HK-2 (cell line): ENCODE results near the gene SFTPB.
A peak's percentile ranks its signal among the peaks of the same experiment; 100 is the strongest.
"Not testable (repeated sequence)": the region's sequence is repeated elsewhere in the genome, so short reads cannot be mapped to it uniquely, and the experiment has no call there.

Experiments
- DNase-seq: peaks from one replicate; pipeline ENCODE4 v3.0.0-alpha.2; 2018; ENCODE audit not compliant: unreplicated experiment

SFTPB gene

GRCh38 chr2:85668009-85668856 lies at the start of gene SFTPB:
Gene SFTPB, minus strand, starts transcription at chr2:85668199. Its CDS starts 16 bp downstream, at chr2:85668183.
- DNase-seq = no peak

- no peak for DNase-seq
These were observed 49.5 kb upstream of the SFTPB start for GRCh38 chr2:85717308-85718008.

DNA sequence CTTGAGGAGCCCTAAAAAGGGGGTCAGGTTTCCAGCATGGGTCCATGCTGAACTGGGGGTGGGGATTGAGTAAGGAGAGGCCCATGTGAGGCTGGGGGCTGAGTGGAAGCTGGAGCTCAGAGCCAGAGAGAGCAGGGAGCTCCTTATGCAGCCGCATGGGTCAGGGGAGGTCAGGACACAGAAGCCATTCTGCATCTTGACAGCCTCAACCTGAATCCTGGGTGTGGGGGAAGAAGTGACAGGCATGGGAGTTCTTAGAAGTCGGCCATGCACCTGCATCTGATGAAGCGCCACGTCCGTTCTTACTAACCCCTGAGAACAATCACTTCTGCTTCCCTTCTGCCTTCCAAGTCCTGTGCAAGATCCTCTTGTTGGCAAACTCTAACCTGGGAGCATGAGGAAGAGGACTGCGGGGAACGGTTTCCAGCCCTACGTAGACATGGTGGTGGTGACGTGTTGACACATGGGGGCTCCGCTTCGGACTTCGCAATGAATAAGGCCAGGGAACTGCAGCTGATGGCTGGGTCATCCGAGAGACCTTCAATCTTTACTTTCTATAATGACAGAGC lies 48.4 kb upstream of the SFTPB start:
- DNase-seq = no peak

GRCh38 chr2:85714841-85715240 lies 46.8 kb upstream of the SFTPB start:
- no peak for DNase-seq

- DNase-seq = not testable (repeated sequence)
These were observed 46.4 kb upstream of the SFTPB start for GRCh38 chr2:85714421-85714820.

DNA sequence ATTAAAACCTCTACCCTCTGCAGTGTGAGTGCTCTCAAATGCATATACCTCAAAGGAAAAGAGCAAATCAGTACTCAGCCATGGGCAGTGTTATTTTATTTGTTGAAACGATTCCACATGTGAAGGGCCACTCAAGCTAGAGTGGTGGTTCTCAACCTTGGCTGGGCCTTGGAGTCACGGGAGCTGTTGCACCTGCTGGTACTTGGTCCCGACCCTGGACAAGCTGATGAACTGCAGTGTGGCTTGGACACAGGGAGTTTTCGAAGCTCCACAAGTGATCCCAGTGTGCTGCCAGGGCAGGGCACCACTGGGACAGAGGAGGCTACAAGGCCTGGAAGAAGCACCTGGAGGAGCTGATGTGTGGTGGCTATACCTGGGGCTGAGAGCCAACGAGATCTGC lies 45.8 kb upstream of the SFTPB start:
- DNase-seq = no peak

DNA sequence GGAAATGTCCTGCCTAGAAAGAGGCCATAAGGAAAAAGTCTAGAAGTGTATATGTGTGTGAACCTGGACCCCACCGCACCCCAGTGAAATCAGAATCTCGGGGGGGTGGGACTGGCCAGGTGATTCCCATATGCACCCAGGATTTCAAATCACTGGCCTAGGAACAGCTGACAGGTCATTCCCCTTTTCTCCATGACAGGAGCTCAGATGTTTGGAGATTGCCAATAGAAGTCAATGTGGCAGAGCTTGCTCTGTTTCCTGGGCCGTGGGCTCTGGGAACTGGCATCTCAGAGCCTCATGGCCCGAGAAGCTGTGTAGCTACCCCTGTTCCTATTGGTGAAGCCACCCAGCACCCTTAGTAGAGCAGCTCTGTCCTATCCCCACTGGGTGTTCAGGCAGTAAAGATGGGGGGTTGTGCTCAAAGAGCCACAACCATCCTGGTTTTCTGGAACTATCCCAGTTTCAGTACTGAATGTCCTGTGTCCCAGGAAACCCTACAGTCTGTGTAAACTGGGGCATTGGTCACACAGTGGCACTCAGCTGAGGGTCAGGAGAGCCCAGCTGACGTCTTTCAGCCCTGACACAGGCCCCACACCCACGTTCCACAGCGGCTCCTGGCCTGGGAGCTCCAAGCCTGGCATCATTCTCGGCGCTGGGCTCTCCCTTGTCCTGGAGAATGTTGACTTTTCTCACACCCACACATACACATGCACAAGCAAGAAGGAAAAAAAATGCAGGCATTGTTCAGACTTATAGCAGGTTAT lies 45.0 kb upstream of the SFTPB start:
- DNase-seq = no peak

DNA sequence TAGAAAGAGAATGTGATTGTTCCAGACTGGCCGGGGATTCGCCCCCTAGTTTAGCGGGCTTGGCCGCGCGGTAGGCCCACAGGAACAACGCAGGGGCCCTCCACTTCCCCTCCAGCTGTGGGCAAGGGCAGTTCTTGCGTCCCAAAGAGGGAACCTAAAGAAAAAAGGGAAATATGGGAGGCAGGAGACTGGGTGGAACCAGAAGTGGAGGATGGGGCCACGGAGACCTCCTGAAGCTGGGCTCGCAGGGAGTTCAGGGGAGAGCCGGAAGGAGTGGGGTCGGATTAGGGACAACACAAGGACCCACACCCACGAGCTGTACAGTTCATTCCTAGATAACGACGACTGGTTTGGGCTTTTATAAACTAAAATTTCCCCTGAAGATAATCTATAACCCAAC lies 44.3 kb upstream of the SFTPB start:
- DNase-seq = no peak

DNA sequence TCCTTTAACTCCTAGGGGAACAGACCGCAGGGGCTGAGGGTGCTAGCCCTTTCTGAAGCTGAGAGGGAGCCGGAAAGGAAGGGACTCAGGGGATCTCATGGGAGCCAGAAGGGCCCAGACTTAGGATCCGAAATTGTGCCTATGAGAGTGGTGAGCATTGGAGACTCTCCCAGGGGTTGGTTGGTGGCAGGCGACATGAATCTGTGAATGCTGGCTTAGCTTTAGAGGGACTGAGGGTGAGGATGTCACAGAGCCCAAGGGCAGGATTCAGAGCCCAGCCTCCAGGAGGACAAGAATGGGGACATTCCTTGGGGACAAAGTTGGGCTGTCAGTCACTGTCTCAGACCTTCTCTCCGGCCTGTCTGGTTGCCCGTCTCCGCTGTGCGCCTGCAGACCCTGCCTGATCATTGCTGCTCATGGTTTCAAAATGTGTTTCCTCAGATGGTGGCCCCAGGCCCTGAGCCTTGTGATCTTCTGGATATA lies 43.6 kb upstream of the SFTPB start:
- no peak for DNase-seq

DNA sequence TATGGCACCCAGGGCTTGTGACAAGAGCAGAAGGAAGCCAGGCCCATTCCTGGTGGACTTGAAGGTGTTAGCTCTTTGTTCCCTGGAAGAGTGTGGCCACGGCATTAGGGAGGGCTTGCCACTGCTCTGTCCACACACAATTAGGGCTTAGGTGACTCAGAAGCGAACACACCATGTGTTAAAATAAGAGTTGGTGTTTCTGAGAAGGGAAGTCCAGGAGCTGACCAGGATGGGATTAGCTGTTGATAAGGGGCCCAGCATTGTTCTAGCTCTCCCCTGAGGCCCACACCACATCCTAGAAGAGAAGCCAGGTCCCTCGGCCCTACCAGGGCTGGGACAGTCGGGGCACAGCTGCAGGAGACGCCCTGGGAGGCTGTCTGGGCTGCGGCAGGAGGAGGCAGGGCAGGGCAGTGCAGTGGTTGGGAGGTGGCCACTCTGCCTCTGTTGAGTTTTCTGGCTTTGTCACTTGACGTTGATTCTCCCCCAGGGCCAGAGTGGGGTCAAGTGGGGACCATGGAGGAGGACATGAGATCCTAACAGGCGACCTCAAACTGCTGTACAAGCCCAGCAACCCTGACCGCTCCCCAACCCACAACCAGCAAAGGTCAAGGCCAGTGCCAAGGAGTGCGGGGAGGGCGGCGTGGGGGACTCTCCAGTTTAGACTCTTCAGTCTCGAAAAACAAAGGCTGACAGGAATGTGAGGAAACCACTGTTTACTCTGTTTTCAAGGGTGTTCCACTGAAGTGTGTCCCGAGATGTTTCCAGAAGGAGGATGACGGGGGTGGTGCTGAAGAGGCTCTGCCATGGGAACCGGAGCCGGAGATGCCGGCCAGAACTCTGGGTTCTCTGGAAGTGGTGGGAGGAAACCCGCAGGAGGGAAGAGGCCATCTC lies 42.9 kb upstream of the SFTPB start:
- DNase-seq = no peak

DNA sequence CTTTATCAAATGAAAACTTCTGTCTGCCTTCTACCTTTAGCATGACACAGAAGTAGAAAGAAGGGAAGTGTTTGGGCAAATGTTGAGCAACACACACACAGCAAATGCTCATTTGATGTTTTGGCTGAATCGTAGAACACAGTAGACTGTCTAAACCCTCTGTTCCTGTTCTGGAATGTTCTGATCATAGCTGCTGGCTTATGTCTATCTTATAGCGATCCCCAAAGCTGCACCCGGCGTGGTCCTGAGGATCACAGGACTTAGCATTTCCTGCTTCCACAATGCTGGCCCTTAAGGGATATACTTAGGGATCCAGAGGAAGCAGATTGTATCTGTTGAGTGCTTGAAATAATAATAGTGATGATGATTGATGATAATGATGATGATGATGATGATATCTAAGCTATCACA lies 41.4 kb upstream of the SFTPB start:
- no peak for DNase-seq

- DNase-seq = no peak
These were observed 40.6 kb upstream of the SFTPB start for GRCh38 chr2:85708641-85709040.

DNA sequence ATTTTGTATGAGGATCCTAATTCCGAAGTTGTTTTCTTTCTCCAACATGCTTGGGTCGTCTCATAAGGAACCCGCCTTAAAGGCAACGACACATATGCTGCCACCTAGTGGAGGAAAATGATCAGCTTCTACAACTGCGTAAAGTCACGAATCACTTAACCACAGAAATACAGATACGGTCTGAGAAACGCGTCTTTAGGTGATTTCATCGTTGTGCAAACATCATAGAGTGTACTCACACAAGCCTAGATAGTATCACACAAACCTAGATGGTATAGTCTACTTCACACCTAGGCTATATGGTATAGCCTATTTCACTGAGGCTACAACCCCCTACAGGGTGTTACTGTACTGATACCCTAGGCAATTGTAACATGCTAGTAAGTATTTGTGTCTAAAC lies 39.3 kb upstream of the SFTPB start:
- DNase-seq = peak; percentile 53

- DNase-seq = no peak
These were observed 38.7 kb upstream of the SFTPB start for GRCh38 chr2:85706599-85707296.

DNA sequence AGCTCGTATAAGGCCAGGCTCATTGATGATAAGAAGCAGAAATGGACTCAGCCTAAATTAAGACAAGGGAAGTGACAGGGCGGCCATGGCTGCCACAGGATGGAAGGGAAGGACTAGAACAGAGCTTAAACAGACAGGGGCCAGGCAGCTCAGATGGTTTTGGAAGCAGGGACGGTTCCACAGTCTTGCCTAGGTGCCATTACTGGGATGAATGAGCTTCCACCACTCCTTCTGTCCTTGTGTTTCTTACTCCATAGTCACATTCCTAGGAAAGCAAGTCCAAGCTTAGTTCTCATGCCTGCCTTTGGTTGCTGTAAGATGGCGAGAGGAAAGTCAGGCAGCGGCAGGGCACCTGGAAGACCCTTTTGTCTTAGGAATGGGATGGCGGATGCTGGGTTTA lies 38.1 kb upstream of the SFTPB start:
- DNase-seq = no peak

- DNase-seq = peak; percentile 38
These were observed 37.7 kb upstream of the SFTPB start for GRCh38 chr2:85705680-85706039.

- no peak for DNase-seq
These were observed 37.0 kb upstream of the SFTPB start for GRCh38 chr2:85704800-85705679.

DNA sequence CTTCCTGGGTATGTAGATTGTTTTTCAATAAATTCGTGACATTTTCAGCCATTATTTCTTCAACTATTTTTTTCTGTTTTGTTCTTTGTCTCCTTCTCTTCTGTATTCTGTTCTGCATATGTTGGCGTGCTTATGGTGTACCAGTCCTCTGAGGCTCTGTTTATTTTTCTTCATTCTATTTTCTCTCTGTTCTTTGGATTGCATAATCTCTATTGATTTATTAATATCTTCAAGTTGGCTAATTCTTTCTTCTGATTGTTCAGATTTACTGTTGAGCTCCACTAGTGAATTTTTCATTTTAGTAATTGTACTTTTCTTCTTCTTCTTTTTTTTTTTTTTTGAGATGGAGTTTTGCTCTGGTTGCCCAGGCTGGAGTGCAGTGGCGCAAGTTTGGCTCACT lies 36.0 kb upstream of the SFTPB start:
- DNase-seq = no peak

DNA sequence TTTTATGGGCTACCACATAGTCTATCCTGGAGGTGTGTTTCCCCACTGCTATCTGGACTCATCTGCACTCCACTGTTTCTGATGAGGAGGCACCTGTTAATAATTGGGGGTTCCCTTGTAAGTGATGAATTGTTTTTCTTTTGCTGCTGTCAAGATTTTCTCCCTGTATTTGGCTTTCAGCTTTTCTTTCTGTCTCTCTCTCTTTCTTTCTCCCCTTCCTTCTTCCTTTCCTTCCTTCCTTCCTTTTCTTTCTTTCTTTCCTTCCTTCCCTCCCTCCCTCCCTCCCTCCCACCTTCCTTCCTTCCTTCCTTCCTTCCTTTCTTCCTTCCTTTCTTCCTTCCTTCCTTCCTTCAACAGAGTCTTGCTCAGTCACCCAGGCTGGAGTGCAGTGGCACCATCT lies 35.3 kb upstream of the SFTPB start:
- DNase-seq = no peak
